RWPE1 (cell line): Measurements from ENCODE around the gene COL16A1.

ENCODE experiments used
- CTCF ChIA-PET: fragments of 350-600 bp; sonication (Branson Sonifier 250); formaldehyde crosslinking; extraction: SDS; loops from one replicate; lab custom pipeline; 2021; lab: Yijun Ruan, JAX
- POLR2A ChIA-PET: fragments of 400-600 bp; formaldehyde crosslinking; extraction: SDS; loops from one replicate; lab custom pipeline; 2020; ENCODE audit warnings: antibody characterized with exemption; ENCODE audit not compliant: low non-redundant PET; lab: Yijun Ruan, JAX
- DNase-seq: peaks from one replicate; pipeline ENCODE4 v3.0.0; 2012; ENCODE audit warnings: low spot score
- H3K27ac ChIP-seq: fragments of 450-650 bp; 2 replicates; pipeline ENCODE4 v1.5.1; 2017
- CTCF ChIP-seq: fragments of 450-650 bp; conservative IDR thresholded peaks from 2 replicates; pipeline ENCODE4 v1.5.1; 2017; ENCODE audit warnings: low read depth, mild to moderate bottlenecking

The COL16A1 gene

GRCh38 chr1:31651766-31652165 lies 52.1 kb downstream of the COL16A1 start:
- no peak for DNase-seq

GRCh38 chr1:31651089-31651420 lies 52.8 kb downstream of the COL16A1 start:
- no peak overlapping the region for H3K27ac ChIP-seq
- POLR2A ChIA-PET, result no interaction called here

More at GRCh38 chr1:31651766-31652165, 52.1 kb downstream of the COL16A1 start:
- CTCF ChIA-PET, result interaction anchor here (0.7 to 1.4 kb wide), 2 partner anchors 28 to 1526 kb away, joined by 3 to 4 read pairs; no protein-coding TSS in a partner anchor
- peak overlapping the region; percentile 48 for H3K27ac ChIP-seq
- no peak for TF ChIP-seq CTCF
- POLR2A ChIA-PET, result no interaction called here

GRCh38 chr1:31650161-31651088 lies 53.4 kb downstream of the COL16A1 start:
- CTCF ChIA-PET, result interaction anchor here (0.6 to 1.1 kb wide), 3 partner anchors 16 to 1528 kb away, joined by 3 to 4 read pairs (median 3); no protein-coding TSS in a partner anchor
- DNase-seq, result no peak
- POLR2A ChIA-PET, result no interaction called here
- H3K27ac ChIP-seq, result no peak overlapping the region
- no peak for TF ChIP-seq CTCF

More at GRCh38 chr1:31651089-31651420, 52.8 kb downstream of the COL16A1 start:
- CTCF ChIA-PET, result interaction anchor here (0.7 to 1.1 kb wide), 2 partner anchors 95 to 1527 kb away, joined by 3 read pairs; no protein-coding TSS in a partner anchor
- DNase-seq, result no peak
- TF ChIP-seq CTCF, result no peak

- CTCF ChIA-PET, result interaction anchor here (0.5 kb wide), 1 partner anchor 84 kb away, joined by 3 read pairs; no protein-coding TSS in a partner anchor
- DNase-seq, result no peak
- TF ChIP-seq CTCF, result no peak
- POLR2A ChIA-PET, result interaction anchor here (0.7 kb wide), 1 partner anchor 739 kb away, joined by 10 read pairs; no protein-coding TSS in a partner anchor
- H3K27ac ChIP-seq, result peak overlapping the region; percentile 8; the same call in 1 of the 2 replicates
Observed at GRCh38 chr1:31648641-31649357, 55.0 kb downstream of the COL16A1 start.

- TF ChIP-seq CTCF, result no peak
- peak overlapping the region; percentile 8; the same call in 1 of the 2 replicates for H3K27ac ChIP-seq
- POLR2A ChIA-PET, result interaction anchor here (0.7 kb wide), 1 partner anchor 740 kb away, joined by 10 read pairs; no protein-coding TSS in a partner anchor
- CTCF ChIA-PET, result interaction anchor here (0.5 to 0.6 kb wide), 3 partner anchors 68 to 151 kb away, joined by 3 to 4 read pairs (median 3); no protein-coding TSS in a partner anchor
- no peak for DNase-seq
Observed at GRCh38 chr1:31648190-31648589, 55.6 kb downstream of the COL16A1 start.
